Neural progenitor cell (in vitro differentiated cells): Measurements from ENCODE around the gene DCHS1. TPM values are rescaled to one million over a fixed set of nuclear protein-coding genes. Genes with fewer than 3 reads are reported as not detected.

Source experiments
- DNase-seq: peaks from one replicate; pipeline ENCODE4 v3.0.0-alpha.2; 2016; ENCODE audit warnings: low spot score
- H2AFZ ChIP-seq: fragments of 200-600 bp; sonication (generic); replicated peaks from 2 replicates; pipeline ENCODE4 v1.6.1; 2016; ENCODE audit warnings: antibody characterized with exemption
- H3F3A ChIP-seq: fragments of 200-600 bp; sonication (generic); 2 replicates; pipeline ENCODE4 v1.6.1; 2016; ENCODE audit warnings: antibody characterized with exemption, low read depth
- H3K27ac ChIP-seq: fragments of 200-600 bp; sonication (generic); 2 replicates; pipeline ENCODE4 v1.5.1; 2016; ENCODE audit warnings: mild to moderate bottlenecking
- H3K27me3 ChIP-seq: fragments of 200-600 bp; sonication (generic); 2 replicates; pipeline ENCODE4 v1.6.1; 2016; ENCODE audit warnings: mild to moderate bottlenecking, moderate library complexity
- H3K36me3 ChIP-seq: fragments of 200-600 bp; sonication (generic); 2 replicates; pipeline ENCODE4 v1.5.1; 2016
- H3K4me1 ChIP-seq: fragments of 200-600 bp; sonication (generic); 2 replicates; pipeline ENCODE4 v1.6.1; 2016; ENCODE audit warnings: mixed run types
- H3K4me2 ChIP-seq: fragments of 200-600 bp; sonication (generic); 2 replicates; pipeline ENCODE4 v1.6.1; 2016
- H3K4me3 ChIP-seq: fragments of 200-600 bp; sonication (generic); 2 replicates; pipeline ENCODE4 v1.5.1; 2016
- H3K79me2 ChIP-seq: fragments of 200-600 bp; sonication (generic); 2 replicates; pipeline ENCODE4 v1.6.1; 2016; ENCODE audit warnings: low read depth
- H3K9ac ChIP-seq: fragments of 200-600 bp; sonication (generic); 2 replicates; pipeline ENCODE4 v1.6.1; 2016
- H3K9me3 ChIP-seq: fragments of 200-600 bp; sonication (generic); 2 replicates; pipeline ENCODE4 v1.5.1; 2016; ENCODE audit warnings: low read depth
- H4K20me1 ChIP-seq: fragments of 200-600 bp; sonication (generic); 2 replicates; pipeline ENCODE4 v1.6.1; 2016; ENCODE audit warnings: low read depth
- H3K27ac Mint-ChIP-seq: 3 replicates; pipeline ENCODE4 v1.8.0; 2021; ENCODE audit warnings: mixed read lengths
- H3K27me3 Mint-ChIP-seq: 2 replicates; pipeline ENCODE4 v1.8.0; 2022; ENCODE audit warnings: low read depth, mild to moderate bottlenecking, inconsistent platforms, moderate library complexity, mixed read lengths; ENCODE audit not compliant: insufficient read depth
- H3K36me3 Mint-ChIP-seq: 3 replicates; pipeline ENCODE4 v1.8.0; 2021; ENCODE audit warnings: mixed read lengths
- H3K4me1 Mint-ChIP-seq: 3 replicates; pipeline ENCODE4 v1.8.0; 2021; ENCODE audit warnings: mixed read lengths
- H3K4me3 Mint-ChIP-seq: 3 replicates; pipeline ENCODE4 v1.8.0; 2021; ENCODE audit warnings: mild to moderate bottlenecking, moderate library complexity, mixed read lengths
- H3K9me3 Mint-ChIP-seq: 3 replicates; pipeline ENCODE4 v1.8.0; 2020; ENCODE audit warnings: mixed read lengths
- CTCF ChIP-seq: fragments of 200-600 bp; sonication (generic); IDR thresholded peaks from 2 replicates; pipeline ENCODE4 v1.5.1; 2017; ENCODE audit warnings: antibody characterized with exemption, mild to moderate bottlenecking
- EZH2 ChIP-seq: fragments of 200-600 bp; sonication (generic); IDR thresholded peaks from 2 replicates; pipeline ENCODE4 v1.6.1; 2017; ENCODE audit warnings: antibody characterized with exemption, mild to moderate bottlenecking, moderate library complexity
- EZH2phosphoT487 ChIP-seq: fragments of 200-600 bp; sonication (generic); IDR thresholded peaks from 2 replicates; pipeline ENCODE4 v1.6.1; 2017; ENCODE audit warnings: antibody characterized with exemption
- total RNA-seq: library from RNA; depleted of rRNA; stranded (reverse); fragments of >200 nt; gene quantifications from 2 replicates; pipeline ENCODE4 v1.2.3, GENCODE V29; 2015; ENCODE audit warnings: low replicate concordance

DCHS1 gene
- total RNA-seq, 1 donor from 2014 or later: 4.5 TPM

- Mint-ChIP-seq H3K27ac (no peak overlapping the region), H3K4me3 (no peak overlapping the region), H3K36me3 (peaks cover 28% of the 10 kb centered on the region), H3K9me3 (no peaks in the 10 kb centered on the region), H3K4me1 (no peaks in the 10 kb centered on the region), H3K27me3 (no peaks in the 10 kb centered on the region)
- peaks cover 7% of the 10 kb centered on the region for H3F3A ChIP-seq
- no peak for TF ChIP-seq EZH2phosphoT487
- TF ChIP-seq CTCF: no peak
- no peak for TF ChIP-seq EZH2
- H3K4me3 ChIP-seq: no peak overlapping the region
- H2AFZ ChIP-seq: no peak overlapping the region
- H4K20me1 ChIP-seq: peaks cover 1% of the 10 kb centered on the region
- H3K9me3 ChIP-seq: no peaks in the 10 kb centered on the region
- no peak overlapping the region for H3K9ac ChIP-seq
- no peak overlapping the region for H3K27ac ChIP-seq
- no peaks in the 10 kb centered on the region for H3K36me3 ChIP-seq
- no peaks in the 10 kb centered on the region for H3K79me2 ChIP-seq
- H3K4me1 ChIP-seq: peaks cover 6% of the 10 kb centered on the region
- H3K4me2 ChIP-seq: no peak overlapping the region
- no peak for DNase-seq
- H3K27me3 ChIP-seq: peaks cover 24% of the 10 kb centered on the region
Observed at GRCh38 chr11:6625832-6626420, 29.7 kb downstream of the DCHS1 start.

- no peak overlapping the region for H3K9ac ChIP-seq
- peaks cover 12% of the 10 kb centered on the region for H3K4me1 ChIP-seq
- Mint-ChIP-seq H3K27ac (no peak overlapping the region), H3K36me3 (peaks cover 24% of the 10 kb centered on the region), H3K4me3 (no peak overlapping the region), H3K4me1 (no peaks in the 10 kb centered on the region), H3K27me3 (no peaks in the 10 kb centered on the region), H3K9me3 (no peaks in the 10 kb centered on the region)
- H3K9me3 ChIP-seq: no peaks in the 10 kb centered on the region
- H3K27ac ChIP-seq: no peak overlapping the region
- H3K4me3 ChIP-seq: no peak overlapping the region
- no peaks in the 10 kb centered on the region for H3K79me2 ChIP-seq
- peaks cover 18% of the 10 kb centered on the region for H3K27me3 ChIP-seq
- no peak overlapping the region for H3K4me2 ChIP-seq
- peaks cover 10% of the 10 kb centered on the region for H3F3A ChIP-seq
- no peak overlapping the region for H2AFZ ChIP-seq
- H3K36me3 ChIP-seq: no peaks in the 10 kb centered on the region
- no peaks in the 10 kb centered on the region for H4K20me1 ChIP-seq
- no peak for DNase-seq
- no peak for TF ChIP-seq EZH2
- no peak for TF ChIP-seq EZH2phosphoT487
- no peak for TF ChIP-seq CTCF
Observed at GRCh38 chr11:6625156-6625831, 30.3 kb downstream of the DCHS1 start.

- DNase-seq: no peak
- Histone ChIP-seq H3K4me3 (no peak overlapping the region), H3F3A (peaks cover 11% of the 10 kb centered on the region), H3K36me3 (no peaks in the 10 kb centered on the region), H3K4me2 (no peak overlapping the region), H2AFZ (no peak overlapping the region), H3K4me1 (peaks cover 17% of the 10 kb centered on the region), H3K27me3 (peaks cover 2% of the 10 kb centered on the region), H3K9ac (no peak overlapping the region), H4K20me1 (no peaks in the 10 kb centered on the region), H3K27ac (no peak overlapping the region), H3K9me3 (no peaks in the 10 kb centered on the region), H3K79me2 (peaks cover 1% of the 10 kb centered on the region)
- Mint-ChIP-seq H3K27me3 (no peaks in the 10 kb centered on the region), H3K36me3 (peaks cover 19% of the 10 kb centered on the region), H3K4me1 (no peaks in the 10 kb centered on the region), H3K4me3 (no peak overlapping the region), H3K9me3 (no peaks in the 10 kb centered on the region), H3K27ac (no peak overlapping the region)
- TF ChIP-seq EZH2phosphoT487: no peak
- no peak for TF ChIP-seq CTCF
- TF ChIP-seq EZH2: no peak
Observed at GRCh38 chr11:6623391-6624363, 31.9 kb downstream of the DCHS1 start.
